Activated naive CD4-positive, alpha-beta T cell treated with anti-CD3 and anti-CD28 coated beads, Interleukin-2, amount 50 U/mL, for 16 hours (primary cell): ENCODE results near the gene NR4A1.
A peak's percentile ranks its signal among the peaks of the same experiment; 100 is the strongest.

Source experiments
- DNase-seq: peaks from one replicate; pipeline ENCODE4 v3.0.0-alpha.2; 2020

The NR4A1 gene

DNA sequence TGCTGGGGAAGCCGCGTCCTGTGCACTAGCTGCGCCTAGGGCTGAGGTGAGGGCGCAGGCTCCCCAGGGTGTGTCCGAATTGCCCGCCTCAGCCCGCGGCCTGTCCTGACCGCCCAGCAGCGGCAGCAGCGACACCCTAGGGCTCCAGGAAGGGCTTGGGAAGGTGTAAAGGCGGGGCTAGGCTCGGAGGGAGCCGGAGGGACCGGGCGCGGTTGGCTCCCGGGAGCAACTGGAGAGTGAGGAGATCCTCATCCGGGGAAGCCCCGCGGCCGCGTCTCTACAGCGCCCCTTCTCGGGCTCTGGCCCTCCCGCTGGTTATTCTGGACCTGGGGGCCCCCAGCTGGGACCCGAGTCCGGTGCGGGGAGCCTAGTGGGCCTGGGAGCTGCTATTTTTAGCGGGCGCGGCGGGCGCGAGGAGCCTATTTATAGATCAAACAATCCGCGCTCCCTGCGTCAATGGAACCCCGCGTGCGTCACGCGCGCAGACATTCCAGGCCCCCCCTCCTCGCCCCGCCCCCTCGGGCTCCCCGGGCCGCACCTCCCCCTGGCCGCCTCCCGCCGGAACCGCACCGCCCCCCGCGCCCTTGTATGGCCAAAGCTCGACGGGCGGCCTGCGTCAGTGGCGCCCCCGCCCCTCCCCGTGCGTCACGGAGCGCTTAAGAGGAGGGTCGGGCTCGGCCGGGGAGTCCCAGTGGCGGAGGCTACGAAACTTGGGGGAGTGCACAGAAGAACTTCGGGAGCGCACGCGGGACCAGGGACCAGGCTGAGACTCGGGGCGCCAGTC lies at the start of gene NR4A1:
Gene NR4A1 (plus strand): TSS at position 685 of the 784 bp plus-strand sequence. CDS start 2,887 bp downstream, outside the sequence.
- peak; percentile 100 for DNase-seq

DNA sequence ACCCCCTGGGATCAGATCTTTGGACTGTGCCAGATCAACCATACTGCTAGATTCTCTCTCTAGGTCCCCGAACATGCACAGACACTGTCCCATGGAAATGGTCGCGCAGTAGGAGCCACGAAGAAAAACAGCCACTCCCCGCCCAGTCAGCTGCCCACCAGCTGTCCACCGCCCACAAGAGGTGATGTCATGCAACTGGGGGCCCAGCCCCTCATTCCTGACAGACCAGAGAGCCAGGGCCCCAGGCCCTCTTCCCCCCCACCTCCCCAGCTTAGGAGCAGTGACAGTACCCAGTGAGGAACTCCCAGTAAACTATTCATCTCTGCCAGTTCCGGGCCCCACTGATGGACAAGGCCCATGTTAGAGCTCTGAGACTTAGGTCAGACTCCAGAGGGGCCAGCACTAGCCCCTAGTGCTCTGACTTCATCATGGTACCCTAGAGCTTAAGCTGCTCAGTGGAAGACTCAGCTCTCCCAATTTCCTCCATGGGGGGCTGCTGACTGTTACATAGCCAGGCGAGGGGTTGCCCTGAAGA lies 48.2 kb upstream of the NR4A1 start:
- no peak for DNase-seq

DNA sequence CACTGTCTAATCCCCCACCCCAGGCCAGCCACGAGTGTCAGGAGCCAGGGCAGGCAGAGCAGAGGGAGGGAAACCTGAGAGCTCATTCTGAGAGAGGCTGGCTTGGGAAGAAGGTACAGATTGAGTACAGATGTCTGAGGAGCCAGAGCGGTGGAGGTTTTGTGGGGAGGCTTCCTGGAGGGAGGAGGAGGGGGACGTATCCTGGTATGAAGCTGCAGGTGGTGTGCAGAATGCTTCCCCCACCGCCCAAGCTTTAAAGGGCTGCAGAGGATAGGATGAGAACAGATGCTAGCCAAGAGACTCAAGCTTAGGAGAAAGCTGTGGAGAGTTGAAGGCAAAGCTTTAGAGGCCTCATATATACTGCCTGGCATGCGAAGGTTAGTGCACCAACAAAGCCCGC lies 47.7 kb upstream of the NR4A1 start:
- DNase-seq: no peak

DNA sequence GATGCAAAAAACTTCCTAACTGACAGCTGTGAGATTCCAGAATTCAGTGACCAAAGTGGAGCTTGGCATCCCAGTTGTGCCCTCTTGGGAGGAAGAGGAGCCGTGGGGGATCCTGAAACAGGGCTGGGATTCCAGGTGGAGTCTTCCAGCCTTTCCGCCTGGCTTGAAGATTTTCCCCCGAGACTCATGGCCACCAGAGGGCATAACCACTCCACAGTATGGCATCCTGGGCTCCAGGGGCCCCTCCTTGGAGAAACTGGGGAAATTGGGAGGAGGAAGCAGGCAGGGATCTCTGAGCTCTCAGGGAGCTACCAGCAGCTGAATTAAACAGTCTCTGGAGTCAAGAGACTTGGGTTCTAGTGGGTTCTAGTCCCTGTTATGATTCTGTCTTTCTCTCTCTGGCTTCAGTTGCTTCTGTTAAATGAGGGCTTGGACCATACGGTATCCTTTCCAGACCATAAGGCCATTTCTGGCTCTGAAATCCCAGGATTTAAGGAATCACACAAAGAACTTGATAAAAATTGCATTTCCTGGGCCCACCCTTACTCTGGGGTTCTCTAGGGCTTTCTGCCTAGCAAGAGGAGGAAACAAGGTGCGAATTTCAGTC lies 47.1 kb upstream of the NR4A1 start:
- no peak for DNase-seq

DNA sequence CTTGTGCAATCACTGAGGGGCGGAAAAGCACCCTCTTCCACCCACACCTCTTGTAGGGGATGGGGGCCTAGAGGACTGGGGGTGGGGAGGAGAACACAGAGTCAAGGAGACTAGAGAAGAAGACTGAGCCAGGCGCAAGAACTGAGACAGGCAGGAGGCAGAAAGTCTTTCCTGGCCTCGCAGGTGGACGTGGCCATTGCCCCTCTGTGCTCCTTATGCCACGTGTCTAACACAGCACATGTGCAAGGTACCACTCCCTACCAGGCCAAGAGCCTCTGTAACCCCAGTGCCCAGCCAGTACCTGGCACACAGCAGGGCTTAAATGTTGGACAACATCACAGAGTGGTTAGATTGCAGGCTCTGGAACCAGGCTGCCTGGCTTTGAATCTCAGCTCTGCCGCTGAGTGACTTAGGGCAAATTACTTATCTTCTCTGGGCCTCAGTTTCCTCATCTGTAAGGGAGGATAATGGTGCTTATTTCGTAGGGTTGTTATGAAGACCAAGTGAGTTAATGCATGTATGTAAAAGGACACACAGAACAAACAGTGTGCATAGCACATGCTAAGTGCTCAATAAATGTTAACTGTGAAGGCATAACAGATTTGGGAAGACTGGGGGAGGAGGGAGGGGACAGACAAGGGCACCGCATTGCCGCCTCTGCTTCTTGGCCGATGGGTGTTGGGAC lies 45.9 kb upstream of the NR4A1 start:
- no peak for DNase-seq

DNA sequence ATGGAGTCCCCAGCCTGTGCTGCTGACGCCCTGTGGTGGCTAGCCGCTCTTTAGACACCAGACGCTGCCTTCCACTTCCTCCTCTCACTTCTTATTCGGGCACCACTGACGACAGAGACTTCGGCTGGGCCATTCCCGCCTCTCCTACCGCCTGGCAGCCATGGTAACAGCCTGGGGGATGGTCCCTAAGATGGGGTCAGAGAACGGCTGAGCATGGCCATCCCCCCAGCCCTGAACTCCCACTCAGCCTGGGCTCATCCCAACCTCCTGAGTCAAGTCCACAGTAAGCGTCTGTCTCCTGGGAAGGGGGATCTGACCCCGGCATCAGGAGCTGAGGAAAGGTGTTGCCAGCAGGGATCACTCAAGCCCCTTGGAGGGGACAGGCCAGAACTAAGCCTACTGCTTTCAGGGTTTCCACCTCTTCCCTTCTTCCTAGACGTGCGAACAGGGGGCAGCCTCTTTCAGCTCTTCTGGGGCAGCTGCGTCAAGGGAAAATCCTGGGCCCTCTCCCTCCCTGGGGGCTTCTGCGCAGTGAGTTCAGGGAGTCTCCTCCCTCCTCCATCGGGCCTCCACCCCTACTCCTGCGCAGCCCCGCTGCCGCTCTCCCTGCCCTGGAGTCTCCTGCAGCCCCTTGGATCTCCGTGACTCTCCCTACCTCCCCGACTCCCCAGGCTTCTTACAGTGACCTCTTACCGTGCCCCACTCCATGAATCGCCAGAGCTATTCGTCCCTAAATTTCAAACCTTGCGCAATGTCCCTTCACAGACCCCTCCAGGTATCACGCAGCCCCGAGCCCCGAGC lies 45.1 kb upstream of the NR4A1 start:
- no peak for DNase-seq

DNA sequence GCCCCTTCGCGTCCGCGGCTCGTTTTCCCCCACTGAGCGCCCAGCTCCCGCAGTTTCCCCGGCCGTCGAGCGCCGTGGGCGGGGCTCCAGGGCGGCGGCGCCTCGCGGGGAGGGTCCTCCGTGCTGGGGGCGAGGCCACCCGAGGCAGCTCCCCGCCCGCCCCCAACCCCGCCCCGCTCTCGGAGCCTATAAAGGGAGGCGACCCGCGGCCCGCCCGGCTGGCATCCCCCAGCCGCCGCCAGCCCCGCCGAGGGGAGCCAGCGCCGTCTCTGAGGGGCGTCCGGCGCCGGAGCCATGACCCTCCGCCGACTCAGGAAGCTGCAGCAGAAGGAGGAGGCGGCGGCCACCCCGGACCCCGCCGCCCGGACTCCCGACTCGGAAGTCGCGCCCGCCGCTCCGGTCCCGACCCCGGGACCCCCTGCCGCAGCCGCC lies 44.5 kb upstream of the NR4A1 start, which contains the start of gene TAMALIN:
Gene TAMALIN (plus strand): TSS at position 221 of the 432 bp plus-strand sequence. CDS start 74 bp downstream, at position 295.
- peak; percentile 83 for DNase-seq

DNA sequence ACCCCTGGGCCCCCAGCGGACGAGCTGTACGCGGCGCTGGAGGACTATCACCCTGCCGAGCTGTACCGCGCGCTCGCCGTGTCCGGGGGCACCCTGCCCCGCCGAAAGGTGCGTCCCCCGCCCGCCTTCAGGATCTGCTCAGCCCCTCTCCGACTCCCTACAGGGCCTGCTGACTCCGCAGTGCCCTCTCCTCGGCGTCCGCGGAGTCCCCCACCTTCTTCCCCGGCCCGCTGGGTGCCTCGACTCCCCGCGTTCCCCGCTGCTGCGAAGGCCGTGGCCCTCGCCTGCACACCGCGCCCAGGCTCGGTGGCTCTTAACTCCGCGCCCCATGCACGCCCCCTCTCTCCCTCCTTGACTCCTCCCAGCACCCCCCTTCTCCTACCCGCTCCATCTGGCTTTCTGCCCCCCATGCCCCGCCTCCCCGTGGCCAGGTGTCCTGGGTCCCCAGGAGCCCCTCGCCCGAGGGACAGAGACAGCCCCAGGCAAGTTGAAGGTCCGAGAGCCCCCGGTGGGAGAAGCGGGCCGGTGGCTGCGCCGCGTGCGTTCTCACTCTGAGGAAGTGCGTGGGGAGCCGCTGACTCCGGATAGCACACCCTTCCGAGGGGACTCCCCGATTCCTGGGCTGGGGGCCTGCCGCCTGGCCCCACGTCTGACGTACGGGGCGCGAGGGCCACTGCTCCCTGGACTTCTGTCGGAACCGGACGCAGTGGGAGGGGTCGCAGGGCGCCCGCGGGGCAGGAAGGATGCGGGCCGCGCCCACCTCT lies 43.9 kb upstream of the NR4A1 start:
- DNase-seq: peak; percentile 61

DNA sequence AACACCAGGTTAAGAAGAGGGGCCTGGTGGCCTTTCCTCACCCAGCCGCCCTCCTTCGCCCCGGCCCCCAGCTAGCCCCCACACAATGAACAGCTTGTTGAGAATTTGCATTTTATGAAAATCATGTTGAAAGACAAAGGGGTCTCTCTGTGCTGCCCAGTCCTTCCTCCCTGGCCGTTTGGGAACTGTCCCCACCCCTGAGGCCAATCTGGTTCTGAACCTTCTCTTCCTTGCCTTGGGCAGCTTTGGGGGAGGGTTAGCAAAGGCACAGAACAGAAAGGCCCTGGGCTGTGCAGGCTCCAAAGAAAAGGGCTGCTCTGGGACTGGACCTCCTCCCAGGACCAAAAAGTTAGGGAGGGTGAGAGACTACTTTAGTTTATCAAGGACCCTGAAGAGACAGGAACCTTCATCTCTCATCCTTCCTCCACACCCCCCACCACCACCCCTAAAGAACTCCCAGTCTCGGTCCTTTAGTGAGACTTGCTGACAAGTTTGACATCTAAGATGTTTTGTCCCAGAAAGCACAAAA lies 43.2 kb upstream of the NR4A1 start:
- DNase-seq: no peak

DNA sequence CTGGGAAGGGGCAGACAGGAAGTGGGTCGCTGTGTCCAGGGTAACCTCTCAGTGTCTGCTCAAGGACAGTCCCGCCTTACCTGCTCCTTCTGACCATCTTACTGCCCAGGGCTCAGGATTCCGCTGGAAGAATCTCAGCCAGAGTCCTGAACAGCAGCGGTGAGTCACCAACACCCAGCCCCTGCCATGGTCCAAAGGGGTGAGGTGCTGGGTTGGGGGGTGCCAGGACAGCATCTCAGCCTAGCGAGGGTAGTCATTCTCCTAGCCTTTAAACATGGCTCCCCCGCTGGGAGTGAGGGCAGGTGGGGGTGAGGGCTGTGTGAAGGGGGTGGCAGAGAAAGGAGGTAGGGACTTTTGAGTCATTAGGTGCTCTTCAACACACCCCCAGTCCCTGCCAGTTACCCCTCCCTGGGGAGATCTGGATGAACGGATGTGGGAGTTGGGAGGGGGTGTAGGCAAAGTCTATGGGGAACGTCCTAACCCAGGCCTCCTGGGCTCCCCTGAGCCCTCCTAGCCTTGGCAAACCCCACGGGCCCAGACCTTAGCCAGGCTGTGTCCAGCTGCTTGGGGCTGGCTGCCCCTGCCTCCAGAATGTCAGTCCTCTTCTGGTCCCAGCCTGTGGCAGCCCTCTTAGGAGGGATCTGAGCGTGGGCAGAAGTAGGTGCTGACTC lies 42.0 kb upstream of the NR4A1 start:
- DNase-seq: no peak

DNA sequence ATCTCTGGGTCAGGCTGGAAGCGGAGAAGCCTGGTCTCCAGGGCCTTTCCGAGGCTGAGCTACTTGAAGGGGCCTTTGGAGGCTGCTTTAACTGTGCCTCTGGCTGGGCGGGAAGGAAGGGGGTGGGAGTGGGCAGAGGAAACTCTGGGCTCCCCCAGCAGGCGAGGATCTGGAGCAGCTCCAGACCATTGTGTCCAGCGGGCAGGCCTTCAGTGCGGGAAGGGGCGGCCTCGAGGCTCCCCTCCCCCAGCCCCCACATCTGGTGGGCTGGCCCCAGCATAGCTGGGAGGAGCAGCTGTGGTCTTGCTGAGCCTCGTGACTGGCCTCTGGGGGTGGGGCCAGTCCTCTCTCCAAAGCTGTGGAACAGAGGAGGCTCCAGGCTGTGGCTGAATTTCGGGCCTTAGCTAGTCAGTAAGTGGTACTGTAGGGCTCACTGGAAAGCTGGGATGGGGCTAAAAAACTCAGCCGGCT lies 41.1 kb upstream of the NR4A1 start:
- no peak for DNase-seq

DNA sequence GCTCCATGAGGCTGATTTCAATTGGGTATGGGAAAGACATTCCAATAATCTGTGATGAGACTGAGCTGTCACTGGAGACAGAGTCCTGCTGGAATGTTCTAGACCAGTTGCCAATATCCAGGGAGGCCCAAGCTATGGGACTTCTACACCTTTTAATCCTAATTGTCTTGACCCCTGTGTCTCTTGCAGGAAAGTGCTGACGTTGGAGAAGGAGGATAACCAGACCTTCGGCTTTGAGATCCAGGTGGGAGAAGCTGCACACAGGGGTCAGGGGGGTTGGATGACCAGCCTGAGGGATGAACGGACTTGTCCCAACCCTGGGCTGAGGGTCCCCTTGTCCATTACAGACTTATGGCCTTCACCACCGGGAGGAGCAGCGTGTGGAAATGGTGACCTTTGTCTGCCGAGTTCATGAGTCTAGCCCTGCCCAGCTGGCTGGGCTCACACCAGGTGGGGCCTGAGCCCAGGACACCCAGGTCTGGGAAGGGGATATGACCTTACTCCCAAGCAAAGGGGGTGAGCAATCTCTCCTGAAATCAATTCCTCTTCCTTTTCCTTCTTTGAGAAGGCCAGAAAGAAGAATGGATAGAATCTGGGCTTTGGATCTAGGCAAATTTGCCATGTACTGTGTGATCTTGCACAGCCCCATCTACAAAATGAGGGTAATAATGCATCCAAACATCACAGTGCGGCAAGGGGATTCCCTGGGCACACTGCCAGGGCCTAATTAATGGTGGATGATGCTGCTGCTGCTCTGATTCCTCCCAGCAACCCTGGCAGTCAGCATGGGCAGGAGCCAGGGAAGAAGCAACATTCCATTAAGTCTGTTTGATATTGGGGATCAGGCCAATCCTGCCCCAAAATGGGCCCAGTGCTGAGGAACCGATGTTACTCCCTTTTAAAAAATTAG lies 40.3 kb upstream of the NR4A1 start:
- DNase-seq: no peak

DNA sequence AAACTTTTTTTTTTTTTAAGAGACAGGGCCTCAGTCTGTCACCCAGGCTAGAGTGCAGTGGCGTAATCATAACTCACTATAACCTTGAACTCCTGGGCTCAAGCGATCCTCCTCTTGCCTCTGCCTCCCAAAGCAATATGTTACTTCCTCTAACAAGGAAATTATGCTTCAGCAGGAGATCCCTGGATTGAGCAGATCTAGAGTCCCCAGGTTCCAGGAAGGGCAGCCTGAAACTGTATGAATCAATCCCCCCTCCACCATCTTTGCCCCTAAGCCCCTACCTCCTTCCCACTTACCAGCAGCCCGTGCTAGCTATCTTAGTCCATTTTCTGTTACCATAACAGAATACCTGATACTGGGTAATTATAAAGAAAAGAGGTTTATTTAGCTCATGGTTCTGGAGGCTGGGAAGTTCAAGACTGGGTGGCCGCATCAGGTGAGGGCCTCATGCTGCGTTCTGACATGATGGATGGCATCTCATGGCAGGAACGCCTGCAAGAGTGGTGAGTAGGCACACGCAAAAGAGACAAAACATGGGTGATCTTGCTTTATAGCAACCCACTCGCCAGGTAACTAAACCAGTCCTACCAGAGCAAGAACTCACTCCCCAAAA lies 39.5 kb upstream of the NR4A1 start:
- DNase-seq: no peak

DNA sequence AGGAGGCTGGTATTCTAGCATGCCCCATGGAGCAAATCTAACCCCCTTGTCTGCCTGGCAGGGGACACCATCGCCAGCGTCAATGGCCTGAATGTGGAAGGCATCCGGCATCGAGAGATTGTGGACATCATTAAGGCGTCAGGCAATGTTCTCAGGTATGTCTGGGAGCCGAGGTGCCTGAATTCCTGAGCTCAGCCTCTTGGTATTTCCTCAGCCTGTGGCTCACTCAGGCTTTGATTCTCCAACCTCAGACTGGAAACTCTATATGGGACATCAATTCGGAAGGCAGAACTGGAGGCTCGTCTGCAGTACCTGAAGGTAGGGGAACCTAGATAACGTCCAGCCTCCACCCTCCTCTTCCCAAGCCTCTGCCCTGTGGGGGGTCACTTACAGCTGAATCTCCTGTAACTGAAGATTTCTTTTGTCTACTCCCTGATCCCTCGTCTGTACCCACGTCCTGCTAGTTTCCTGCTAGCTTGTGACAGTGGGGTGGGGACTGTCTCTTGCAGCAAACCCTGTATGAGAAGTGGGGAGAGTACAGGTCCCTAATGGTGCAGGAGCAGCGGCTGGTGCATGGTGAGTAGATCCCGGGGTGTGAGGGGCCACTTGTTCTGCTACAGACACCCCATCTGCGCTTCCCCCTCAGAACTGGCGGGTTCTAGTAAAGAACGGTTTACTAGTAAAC lies 37.5 kb upstream of the NR4A1 start:
- no peak for DNase-seq

DNA sequence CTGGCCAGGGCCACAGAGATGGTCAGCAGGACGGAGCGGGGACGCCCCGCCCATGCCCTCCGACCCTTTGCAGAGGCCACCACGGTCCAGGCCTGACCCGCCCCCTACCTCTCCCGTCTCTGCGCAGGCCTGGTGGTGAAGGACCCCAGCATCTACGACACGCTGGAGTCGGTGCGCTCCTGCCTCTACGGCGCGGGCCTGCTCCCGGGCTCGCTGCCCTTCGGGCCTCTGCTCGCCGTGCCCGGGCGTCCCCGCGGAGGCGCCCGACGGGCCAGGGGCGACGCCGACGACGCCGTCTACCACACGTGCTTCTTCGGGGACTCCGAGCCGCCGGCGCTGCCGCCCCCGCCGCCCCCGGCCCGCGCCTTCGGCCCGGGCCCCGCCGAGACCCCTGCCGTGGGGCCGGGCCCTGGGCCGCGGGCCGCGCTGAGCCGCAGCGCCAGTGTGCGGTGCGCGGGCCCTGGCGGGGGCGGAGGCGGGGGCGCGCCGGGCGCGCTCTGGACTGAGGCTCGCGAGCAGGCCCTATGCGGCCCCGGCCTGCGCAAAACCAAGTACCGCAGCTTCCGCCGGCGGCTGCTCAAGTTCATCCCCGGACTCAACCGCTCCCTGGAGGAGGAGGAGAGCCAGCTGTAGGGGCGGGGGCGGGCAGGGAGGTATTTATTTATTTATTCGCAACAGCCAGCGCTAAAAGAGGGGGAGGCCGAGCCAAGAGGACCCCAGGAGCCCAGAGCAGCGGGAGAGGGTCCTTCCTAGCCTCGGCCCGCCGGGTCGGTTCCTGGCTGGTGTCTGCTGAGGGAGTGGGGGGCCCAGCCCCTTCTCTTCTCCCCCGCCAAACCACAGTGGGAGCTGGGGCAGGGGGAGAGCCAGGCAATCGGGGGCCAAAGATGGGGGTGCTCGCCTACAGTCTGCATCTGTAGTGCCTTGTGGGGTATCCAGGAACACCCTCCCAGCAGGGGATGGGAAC lies 36.4 kb upstream of the NR4A1 start:
- no peak for DNase-seq

DNA sequence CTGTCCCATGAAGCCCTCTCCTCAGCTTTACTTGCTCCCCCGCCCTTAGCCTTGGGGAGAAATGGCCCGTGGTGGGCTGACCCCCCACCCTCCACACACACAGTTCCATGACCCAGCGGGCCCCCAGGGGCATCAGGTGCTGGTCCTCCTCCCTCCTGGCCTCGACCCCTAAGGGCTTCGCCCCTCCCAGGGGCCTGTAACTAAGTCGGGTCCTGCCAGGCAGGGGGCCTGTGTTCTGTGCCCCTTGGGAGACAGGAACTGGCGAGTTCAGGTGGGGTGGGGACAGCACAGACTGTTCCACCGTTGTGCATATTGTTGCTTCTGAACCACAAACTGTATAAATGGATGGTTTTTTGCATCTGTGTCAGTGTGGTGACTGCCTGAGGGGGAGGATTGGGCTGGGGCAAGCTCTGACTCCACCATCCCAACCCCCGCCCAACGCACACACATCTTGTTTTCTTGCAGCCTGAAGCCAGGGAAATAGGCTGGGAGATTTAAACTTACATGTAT lies 35.7 kb upstream of the NR4A1 start:
- no peak for DNase-seq

DNA sequence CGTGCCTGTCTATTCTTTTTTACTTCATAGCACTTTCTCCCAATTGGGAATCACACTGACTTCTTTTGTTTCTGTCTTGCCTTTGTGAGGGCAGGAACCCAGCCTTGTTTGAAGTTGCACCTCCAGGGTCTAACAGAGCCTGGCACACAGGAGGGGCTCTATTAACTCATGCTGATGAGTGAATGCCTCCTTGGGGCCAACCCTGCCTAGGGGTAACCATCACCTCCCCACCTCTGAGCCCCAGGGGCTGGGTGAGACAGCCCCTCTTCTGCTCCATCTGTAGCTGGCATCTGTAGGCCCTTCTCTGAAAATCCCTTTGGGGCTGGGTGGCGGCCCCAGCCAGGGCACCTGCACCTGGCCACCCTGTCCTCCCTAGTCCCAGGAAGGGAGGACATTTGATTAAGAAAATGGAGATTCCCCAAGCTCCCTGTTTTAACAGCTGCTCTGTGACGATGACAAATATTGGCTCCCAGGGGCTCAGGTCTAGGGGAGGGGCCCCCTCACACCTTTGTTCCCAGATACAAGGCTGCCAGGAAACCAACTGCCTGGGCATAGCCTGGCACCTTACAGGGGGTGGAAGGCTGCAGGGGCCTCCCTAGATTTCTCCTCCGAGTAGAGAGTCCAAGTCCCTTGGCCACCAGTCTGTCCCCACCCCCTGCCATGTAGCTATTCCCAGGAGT lies 32.7 kb upstream of the NR4A1 start:
- DNase-seq: no peak
